Psoas muscle (tissue), 8 donors: Measurements from ENCODE around the gene ELOVL1. TPM values are rescaled to one million over a fixed set of nuclear protein-coding genes. Genes with fewer than 3 reads are reported as not detected.

Experiments used
- ATAC-seq, 4 donors: fragments of 200-7000 bp; cut with Tn5 transposase; one replicate each; pipeline ENCODE4 v1.9.1; 2020; ENCODE audit warnings: moderate library complexity in 3 of 4, mild to moderate bottlenecking in 2 of 4
- DNase-seq, 2 donors: peaks; one replicate each; pipeline ENCODE4 v3.0.0-alpha.2; 2020
- H3K27ac ChIP-seq: fragments of 200-600 bp; one replicate; pipeline ENCODE4 v1.8.0; 2022
- H3K27me3 ChIP-seq, 3 donors: fragments of 200-600 bp in 1 of 3; one replicate each; pipeline versions ENCODE4 v1.6.1 to v1.8.0; 2013 to 2022; ENCODE audit warnings: low read length in 2 of 3, mild to moderate bottlenecking in 2 of 3, moderate library complexity in 1 of 3; ENCODE audit not compliant: insufficient read depth in 3 of 3
- H3K36me3 ChIP-seq, 2 donors: fragments of 200-600 bp in 1 of 2; one replicate each; pipeline versions ENCODE4 v1.6.1 to v1.8.0; 2013 to 2022; ENCODE audit warnings: low read depth in 1 of 2, mild to moderate bottlenecking in 1 of 2, moderate library complexity in 1 of 2; ENCODE audit not compliant: insufficient read depth in 1 of 2
- H3K4me1 ChIP-seq: fragments of 200-600 bp; one replicate; pipeline ENCODE4 v1.8.0; 2022
- H3K4me3 ChIP-seq: fragments of 200-600 bp; one replicate; pipeline ENCODE4 v1.8.0; 2022; ENCODE audit warnings: mild to moderate bottlenecking
- H3K9me3 ChIP-seq: fragments of 200-600 bp; one replicate; pipeline ENCODE4 v1.8.0; 2022
- CTCF ChIP-seq: fragments of 200-600 bp; IDR thresholded peaks from one replicate; pipeline ENCODE4 v1.8.0; 2022; ENCODE audit warnings: antibody characterized with exemption
- WGBS, 3 donors: extraction: QIAGEN DNeasy Blood & Tissue Kit; methylation state at CpG; one replicate each; pipeline versions ENCODE4 v1.1.6 to v1.1.7; 2013; 5-methylcytosine and 5-hydroxymethylcytosine counted together
- intact Hi-C, 2 donors: fragments of 100-400 bp; cut with DNase I; formaldehyde crosslinking; loops; one replicate each; pipeline versions ENCODE4 v1.11.0 to v1.14.2; 2022
- polyA plus RNA-seq, 3 donors: library from polyadenylated mRNA; stranded (reverse); fragments of 200-250 nt; gene quantifications; one replicate each; pipeline ENCODE4 v1.2.3, GENCODE V29; 2013
- total RNA-seq, 4 donors: library from RNA; stranded (reverse); fragmentation: NEBNext Ultra II Directional in 2 of 4; extraction: Animal tissue kit (Norgen Biotek cat#: 25700) in 2 of 4; gene quantifications; one replicate each; pipeline versions ENCODE4 v1.2.1 to v1.2.4, GENCODE V29; 2021 to 2023
- donor health status: healthy with polysubstance abuse.
- donor health status: DM: no; HTN: no; CAD: no; lungs with moderate emphysema.
- donor health status: Bipolar disorder and iron deficiency.
- donor health status: healthy.
- donor health status: DM: yes; HTN: yes; CAD: no.
- donor health status: DM: no; HTN: no; CAD: no.
- donor health status: DM: no; HTN: no; CAD: no.
- donor health status: DM: yes; HTN: yes; CAD: no.

The ELOVL1 gene
- total and polyA plus RNA-seq, 7 donors: 15.9 to 68.1 (median 19.2) TPM

- intact Hi-C loops: no loop called here
- H3K4me1 ChIP-seq: no peaks in the 10 kb centered on the region
- H3K36me3 ChIP-seq: peaks cover 8 to 56% of the 10 kb centered on the region in 2 donors
- DNase-seq (no peak), ATAC-seq (no peak)
- no peak overlapping the region for H3K4me3 ChIP-seq
- 94 to 96% (median 96%) methylated on average over 1 of the region's 1 CpG for WGBS, 3 donors
- H3K27ac ChIP-seq: no peak overlapping the region
- H3K27me3 ChIP-seq: no peaks in the 10 kb centered on the region
- no peaks in the 10 kb centered on the region for H3K9me3 ChIP-seq
- no peak for TF ChIP-seq CTCF
Observed at GRCh38 chr1:43377831-43378230, 10.0 kb upstream of the ELOVL1 start.

- H3K27ac ChIP-seq: no peak overlapping the region
- intact Hi-C loops: no loop called here
- no peak overlapping the region for H3K4me3 ChIP-seq
- no peaks in the 10 kb centered on the region for H3K27me3 ChIP-seq
- 83 to 92% (median 88%) methylated on average over 7 of the region's 7 CpGs for WGBS, 3 donors
- H3K4me1 ChIP-seq: no peaks in the 10 kb centered on the region
- peaks cover 4 to 51% of the 10 kb centered on the region in 2 donors for H3K36me3 ChIP-seq
- ATAC-seq (no peak), DNase-seq (no peak)
- H3K9me3 ChIP-seq: no peaks in the 10 kb centered on the region
- no peak for TF ChIP-seq CTCF
Observed at GRCh38 chr1:43376723-43377235, 9.0 kb upstream of the ELOVL1 start.

- no peak for ATAC-seq
- H3K27ac ChIP-seq: no peak overlapping the region
- no peaks in the 10 kb centered on the region for H3K27me3 ChIP-seq
- peaks cover 6 to 30% of the 10 kb centered on the region in 2 donors for H3K36me3 ChIP-seq
- H3K9me3 ChIP-seq: no peaks in the 10 kb centered on the region
- no peak overlapping the region for H3K4me3 ChIP-seq
- intact Hi-C loops: no loop called here
- H3K4me1 ChIP-seq: peaks cover 9% of the 10 kb centered on the region
- DNase-seq: no peak
- no peak for TF ChIP-seq CTCF
- WGBS, 3 donors: 30 to 47% (median 31%) methylated on average over 4 of the region's 4 CpGs
Observed at GRCh38 chr1:43373066-43373940, 5.5 kb upstream of the ELOVL1 start.

DNA sequence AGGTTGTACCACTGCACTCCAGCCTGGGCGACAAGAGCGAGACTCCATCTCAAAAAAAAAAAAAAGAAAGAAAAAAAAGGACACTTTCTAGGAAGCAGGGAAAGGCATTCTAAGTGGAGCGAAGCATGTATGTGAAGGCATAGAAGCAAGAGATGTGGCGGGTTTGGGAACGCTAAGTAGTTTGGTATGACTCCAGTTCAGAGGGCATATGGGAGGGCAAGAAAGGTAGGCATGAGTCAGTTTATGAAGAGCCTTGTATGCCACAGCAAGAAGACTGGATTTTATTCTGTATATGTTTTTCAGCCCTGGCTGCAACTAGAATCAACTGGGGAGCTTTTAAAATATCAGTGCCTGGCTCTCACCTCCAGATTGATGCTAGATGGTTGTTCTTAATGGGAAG lies 4.4 kb upstream of the ELOVL1 start:
- 94 to 97% (median 96%) methylated on average over 5 of the region's 5 CpGs for WGBS, 3 donors
- H3K27me3 ChIP-seq: no peaks in the 10 kb centered on the region
- no peaks in the 10 kb centered on the region for H3K9me3 ChIP-seq
- H3K27ac ChIP-seq: no peak overlapping the region
- H3K4me1 ChIP-seq: peaks cover 10% of the 10 kb centered on the region
- DNase-seq: no peak
- intact Hi-C loops: no loop called here
- no peak overlapping the region for H3K4me3 ChIP-seq
- ATAC-seq: no peak
- H3K36me3 ChIP-seq: peaks cover 6 to 20% of the 10 kb centered on the region in 2 donors
- no peak for TF ChIP-seq CTCF
